Activated CD8-positive, alpha-beta T cell treated with anti-CD3 and anti-CD28 coated beads for 36 hours (primary cell): Measurements from ENCODE around the gene TBC1D22A. TPM values are rescaled to one million over a fixed set of nuclear protein-coding genes. Genes with fewer than 3 reads are reported as not detected.

Experiments
- ATAC-seq: fragments of 200-7000 bp; cut with Tn5 transposase; one replicate; pipeline ENCODE4 v1.10.0; 2021; ENCODE audit warnings: mild to moderate bottlenecking, moderate library complexity
- CTCF ChIA-PET: fragments of 350-600 bp; sonication (Branson Sonifier 250); formaldehyde crosslinking; loops from one replicate; lab custom pipeline; 2021; ENCODE audit warnings: antibody characterized with exemption; lab: Charles Lee
- POLR2A ChIA-PET: fragments of 350-600 bp; sonication (Branson Sonifier 250); formaldehyde crosslinking; loops from one replicate; lab custom pipeline; 2021; ENCODE audit warnings: antibody characterized with exemption; lab: Charles Lee
- DNase-seq: peaks from one replicate; pipeline ENCODE4 v3.0.0-alpha.2; 2020
- H3K27ac Mint-ChIP-seq: one replicate; pipeline ENCODE4 v1.8.0; 2021; ENCODE audit warnings: mild to moderate bottlenecking, mixed read lengths
- H3K27me3 Mint-ChIP-seq: one replicate; pipeline ENCODE4 v1.8.0; 2021; ENCODE audit warnings: mixed read lengths
- H3K36me3 Mint-ChIP-seq: one replicate; pipeline ENCODE4 v1.8.0; 2021; ENCODE audit warnings: low read depth, mixed read lengths
- H3K4me1 Mint-ChIP-seq: one replicate; pipeline ENCODE4 v1.8.0; 2021; ENCODE audit warnings: low read depth, mixed read lengths
- H3K4me3 Mint-ChIP-seq: one replicate; pipeline ENCODE4 v1.8.0; 2021; ENCODE audit warnings: mild to moderate bottlenecking, moderate library complexity, mixed read lengths
- H3K9me3 Mint-ChIP-seq: one replicate; pipeline ENCODE4 v1.8.0; 2021; ENCODE audit warnings: mixed read lengths
- CTCF ChIP-seq: fragments of 200-600 bp; IDR thresholded peaks from one replicate; pipeline ENCODE4 v1.8.0; 2022; ENCODE audit warnings: antibody characterized with exemption, mild to moderate bottlenecking
- intact Hi-C: fragments of 100-400 bp; cut with micrococcal nuclease; formaldehyde crosslinking; loops from one replicate; pipeline ENCODE4 v1.10.0; 2022
- total RNA-seq, 2 experiments: library from RNA; stranded (reverse); gene quantifications; one replicate each; pipeline ENCODE4 v1.2.3, GENCODE V29; 2021

Gene TBC1D22A
- total RNA-seq, 2 experiments from 2014 or later: 41.0 to 42.8 TPM

GRCh38 chr22:46855681-46856080 lies 93.2 kb downstream of the TBC1D22A start:
- intact Hi-C loops: no loop called here
- DNase-seq (no peak), ATAC-seq (no peak)
- ChIA-PET CTCF (no interaction called here), POLR2A (no interaction called here)
- Mint-ChIP-seq H3K9me3 (no peaks in the 10 kb centered on the region), H3K27me3 (no peaks in the 10 kb centered on the region), H3K27ac (no peak overlapping the region), H3K36me3 (peaks cover 25% of the 10 kb centered on the region), H3K4me1 (peaks cover 16% of the 10 kb centered on the region), H3K4me3 (no peak overlapping the region)
- no peak for TF ChIP-seq CTCF

- no peak overlapping the region for H3K4me3 Mint-ChIP-seq
- no peak for DNase-seq
- no peak for ATAC-seq
- no peak for TF ChIP-seq CTCF
- ChIA-PET CTCF (no interaction called here), POLR2A (no interaction called here)
- peaks cover 25% of the 10 kb centered on the region for H3K36me3 Mint-ChIP-seq
- no peak overlapping the region for H3K27ac Mint-ChIP-seq
- H3K4me1 Mint-ChIP-seq: peaks cover 15% of the 10 kb centered on the region
- H3K9me3 Mint-ChIP-seq: no peaks in the 10 kb centered on the region
- intact Hi-C loops: no loop called here
- H3K27me3 Mint-ChIP-seq: no peaks in the 10 kb centered on the region
Observed at GRCh38 chr22:46856661-46857060, 94.2 kb downstream of the TBC1D22A start.

- Mint-ChIP-seq H3K27ac (no peak overlapping the region), H3K4me3 (no peak overlapping the region), H3K9me3 (no peaks in the 10 kb centered on the region), H3K36me3 (peaks cover 24% of the 10 kb centered on the region), H3K4me1 (peaks cover 20% of the 10 kb centered on the region), H3K27me3 (no peaks in the 10 kb centered on the region)
- POLR2A ChIA-PET: no interaction called here
- DNase-seq (no peak), ATAC-seq (no peak)
- CTCF ChIA-PET: no interaction called here
- TF ChIP-seq CTCF: no peak
- intact Hi-C loops: no loop called here
Observed at GRCh38 chr22:46857142-46857884, 94.9 kb downstream of the TBC1D22A start.

GRCh38 chr22:46857885-46858143 lies 95.4 kb downstream of the TBC1D22A start:
- intact Hi-C loops: no loop called here
- TF ChIP-seq CTCF: no peak
- peaks cover 16% of the 10 kb centered on the region for H3K4me1 Mint-ChIP-seq
- DNase-seq: no peak
- CTCF ChIA-PET: no interaction called here
- no peak overlapping the region for H3K27ac Mint-ChIP-seq
- no peaks in the 10 kb centered on the region for H3K27me3 Mint-ChIP-seq
- ATAC-seq: no peak
- H3K4me3 Mint-ChIP-seq: no peak overlapping the region
- peaks cover 19% of the 10 kb centered on the region for H3K36me3 Mint-ChIP-seq
- H3K9me3 Mint-ChIP-seq: no peaks in the 10 kb centered on the region
- POLR2A ChIA-PET: no interaction called here

GRCh38 chr22:46858181-46858771 lies 95.8 kb downstream of the TBC1D22A start:
- Mint-ChIP-seq H3K36me3 (peaks cover 17% of the 10 kb centered on the region), H3K4me1 (peaks cover 16% of the 10 kb centered on the region), H3K27me3 (no peaks in the 10 kb centered on the region), H3K9me3 (no peaks in the 10 kb centered on the region), H3K27ac (no peak overlapping the region), H3K4me3 (no peak overlapping the region)
- ATAC-seq (no peak), DNase-seq (no peak)
- CTCF ChIA-PET: no interaction called here
- TF ChIP-seq CTCF: no peak
- intact Hi-C loops: no loop called here
- POLR2A ChIA-PET: no interaction called here
